Activated CD4-positive, alpha-beta T cell treated with anti-CD3 and anti-CD28 coated beads for 4 hours (primary cell): ENCODE results near the gene UGT1A9.

Experiments
- DNase-seq, 2 donors: peaks; one replicate each; pipeline ENCODE4 v3.0.0-alpha.2; 2020

The UGT1A9 gene

GRCh38 chr2:233764264-233764663 is 92.6 kb downstream of the UGT1A9 start:
- DNase-seq = no peak

GRCh38 chr2:233764761-233765160 is 93.1 kb downstream of the UGT1A9 start:
- DNase-seq = no peak

- no peak for DNase-seq
Observed at GRCh38 chr2:233766416-233766815, 94.7 kb downstream of the UGT1A9 start.

- no peak for DNase-seq
Observed at GRCh38 chr2:233768076-233768475, 96.4 kb downstream of the UGT1A9 start.

- DNase-seq = no peak
Observed at GRCh38 chr2:233769260-233769659, 97.6 kb downstream of the UGT1A9 start.

GRCh38 chr2:233772153-233772552 is 100.5 kb downstream of the UGT1A9 start:
- DNase-seq = no peak

- DNase-seq = no peak
Observed at GRCh38 chr2:233772583-233772982, 100.9 kb downstream of the UGT1A9 start.

- no peak for DNase-seq
Observed at GRCh38 chr2:233773854-233774253, 102.2 kb downstream of the UGT1A9 start.

- no peak for DNase-seq
Observed at GRCh38 chr2:233775414-233775813, 103.7 kb downstream of the UGT1A9 start.

- no peak for DNase-seq
Observed at GRCh38 chr2:233778030-233778429, 106.3 kb downstream of the UGT1A9 start, which contains the start of gene MROH2A. TSS of gene MROH2A (plus strand) at chr2:233778330. CDS start at chr2:233779359, 1,029 bp downstream.

- DNase-seq = no peak
Observed at GRCh38 chr2:233779722-233780121, 108.0 kb downstream of the UGT1A9 start.

GRCh38 chr2:233780771-233781170 is 109.1 kb downstream of the UGT1A9 start:
- DNase-seq = no peak

GRCh38 chr2:233789554-233789953 is 117.9 kb downstream of the UGT1A9 start:
- DNase-seq = no peak

GRCh38 chr2:233791151-233791882 is 119.6 kb downstream of the UGT1A9 start:
- no peak for DNase-seq

GRCh38 chr2:233791883-233792329 is 120.2 kb downstream of the UGT1A9 start:
- DNase-seq = no peak

GRCh38 chr2:233792720-233793119 is 121.0 kb downstream of the UGT1A9 start:
- no peak for DNase-seq

GRCh38 chr2:233793465-233794127 is 121.9 kb downstream of the UGT1A9 start:
- DNase-seq = no peak

- DNase-seq = no peak
Observed at GRCh38 chr2:233794128-233794658, 122.5 kb downstream of the UGT1A9 start.

- DNase-seq = no peak
Observed at GRCh38 chr2:233795735-233796171, 124.1 kb downstream of the UGT1A9 start.

- DNase-seq = no peak
Observed at GRCh38 chr2:233796254-233796653, 124.6 kb downstream of the UGT1A9 start.

GRCh38 chr2:233798335-233799086 is 126.8 kb downstream of the UGT1A9 start:
- DNase-seq = no peak

- DNase-seq = no peak
Observed at GRCh38 chr2:233799087-233799665, 127.5 kb downstream of the UGT1A9 start.

- DNase-seq = no peak
Observed at GRCh38 chr2:233799716-233800115, 128.0 kb downstream of the UGT1A9 start.
